SK-N-SH treated with all-trans-retinoic acid at 6 μM for 48 hours (cell line): ENCODE results near the gene LFNG.

ENCODE experiments used
- ATAC-seq: fragments of 200-7000 bp; cut with Tn5 transposase; 3 replicates; pipeline ENCODE4 v1.9.1; 2020; ENCODE audit warnings: mild to moderate bottlenecking, moderate library complexity
- ARNTL ChIP-seq: fragments of 450-650 bp; formaldehyde crosslinking; IDR thresholded peaks from 2 replicates; pipeline ENCODE4 v1.5.0; 2020; ENCODE audit warnings: low read depth, mild to moderate bottlenecking, moderate library complexity, borderline replicate concordance
- BACH2 ChIP-seq: fragments of 250-450 bp; sonication (Bioruptor Pico); IDR thresholded peaks from 2 replicates; pipeline ENCODE4 v1.9.0; 2021; ENCODE audit warnings: mild to moderate bottlenecking, borderline replicate concordance
- CREB5 ChIP-seq: fragments of 250-450 bp; sonication (Bioruptor Pico); IDR thresholded peaks from 2 replicates; pipeline ENCODE4 v1.5.1; 2020; ENCODE audit warnings: low read depth, mild to moderate bottlenecking, moderate library complexity
- CSRNP3 ChIP-seq: fragments of 250-450 bp; sonication (Bioruptor Pico); IDR thresholded peaks from 2 replicates; pipeline ENCODE4 v1.5.1; 2021; ENCODE audit warnings: mild to moderate bottlenecking, moderate library complexity
- ESRRG ChIP-seq: fragments of 250-450 bp; sonication (Bioruptor Pico); IDR thresholded peaks from 2 replicates; pipeline ENCODE4 v1.6.1; 2021; ENCODE audit warnings: mild to moderate bottlenecking
- ISL1 ChIP-seq: fragments of 250-450 bp; sonication (Bioruptor Pico); IDR thresholded peaks from 2 replicates; pipeline ENCODE4 v2.1.2; 2022; ENCODE audit warnings: mild to moderate bottlenecking, moderate library complexity
- OSR1 ChIP-seq: fragments of 250-450 bp; sonication (Bioruptor Pico); IDR thresholded peaks from 2 replicates; pipeline ENCODE4 v1.8.0; 2022; ENCODE audit warnings: moderate library complexity, mild to moderate bottlenecking, inconsistent platforms
- PATZ1 ChIP-seq: fragments of 250-450 bp; sonication (Bioruptor Pico); IDR thresholded peaks from 2 replicates; pipeline ENCODE4 v1.8.0; 2020; ENCODE audit warnings: mild to moderate bottlenecking, moderate library complexity, borderline replicate concordance
- POU6F1 ChIP-seq: fragments of 250-450 bp; sonication (Bioruptor Pico); IDR thresholded peaks from 2 replicates; pipeline ENCODE4 v1.8.0; 2021; ENCODE audit warnings: low read depth, mild to moderate bottlenecking, moderate library complexity, borderline replicate concordance
- PPARA ChIP-seq: fragments of 250-450 bp; sonication (Bioruptor Pico); IDR thresholded peaks from 2 replicates; pipeline ENCODE4 v1.5.0; 2020; ENCODE audit warnings: mild to moderate bottlenecking, borderline replicate concordance
- RARB ChIP-seq: fragments of 250-450 bp; sonication (Bioruptor Pico); IDR thresholded peaks from 2 replicates; pipeline ENCODE4 v1.8.0; 2021; ENCODE audit warnings: mild to moderate bottlenecking, moderate library complexity
- SNAI2 ChIP-seq: fragments of 250-450 bp; sonication (Bioruptor Pico); IDR thresholded peaks from 2 replicates; pipeline ENCODE4 v1.5.0; 2020; ENCODE audit warnings: mild to moderate bottlenecking, moderate library complexity
- TCF4 ChIP-seq: fragments of 250-450 bp; sonication (Bioruptor Pico); IDR thresholded peaks from 2 replicates; pipeline ENCODE4 v1.8.0; 2021; ENCODE audit warnings: mild to moderate bottlenecking, moderate library complexity, borderline replicate concordance
- TOX ChIP-seq: fragments of 250-450 bp; sonication (Bioruptor Pico); IDR thresholded peaks from 2 replicates; pipeline ENCODE4 v1.8.0; 2021; ENCODE audit warnings: mild to moderate bottlenecking, moderate library complexity, borderline replicate concordance
- TSHZ2 ChIP-seq: fragments of 250-450 bp; sonication (Bioruptor Pico); IDR thresholded peaks from 2 replicates; pipeline ENCODE4 v1.5.0; 2020; ENCODE audit warnings: mild to moderate bottlenecking, moderate library complexity
- ZC3H10 ChIP-seq: fragments of 250-450 bp; sonication (Bioruptor Pico); IDR thresholded peaks from 2 replicates; pipeline ENCODE4 v1.5.1; 2021; ENCODE audit warnings: mild to moderate bottlenecking, moderate library complexity
- ZFP3 ChIP-seq: fragments of 250-450 bp; sonication (Bioruptor Pico); IDR thresholded peaks from 2 replicates; pipeline ENCODE4 v1.5.0; 2020; ENCODE audit warnings: mild to moderate bottlenecking, moderate library complexity
- ZNF565 ChIP-seq: fragments of 450-650 bp; formaldehyde crosslinking; conservative IDR thresholded peaks from 2 replicates; pipeline ENCODE4 v1.5.0; 2020; ENCODE audit warnings: low read depth, mild to moderate bottlenecking, moderate library complexity
- ZNF70 ChIP-seq: fragments of 450-650 bp; formaldehyde crosslinking; IDR thresholded peaks from 2 replicates; pipeline ENCODE4 v1.5.0; 2020; ENCODE audit warnings: mild to moderate bottlenecking, moderate library complexity
- ZNF8 ChIP-seq: fragments of 450-650 bp; formaldehyde crosslinking; IDR thresholded peaks from 2 replicates; pipeline ENCODE4 v1.5.0; 2020; ENCODE audit warnings: mild to moderate bottlenecking, moderate library complexity

Gene LFNG

GRCh38 chr7:2474224-2474623 lies 45.4 kb upstream of the LFNG start:
- TF ChIP-seq OSR1 (CRISPR knock-in tag) (no peak), ZNF565 (CRISPR knock-in tag) (no peak), CSRNP3 (CRISPR knock-in tag) (no peak), ZFP3 (no peak), ISL1 (CRISPR knock-in tag) (no peak), TOX (no peak), CREB5 (no peak)
- ATAC-seq: no peak

GRCh38 chr7:2474813-2475677 lies 44.5 kb upstream of the LFNG start:
- no peak for ATAC-seq
- TF ChIP-seq BACH2 (CRISPR knock-in tag): no peak
- no peak for TF ChIP-seq ZNF70 (CRISPR knock-in tag)
- TF ChIP-seq ISL1 (CRISPR knock-in tag): no peak

- no peak for TF ChIP-seq ZNF70 (CRISPR knock-in tag)
Observed at GRCh38 chr7:2475678-2476015, 43.9 kb upstream of the LFNG start.

GRCh38 chr7:2476298-2476697 lies 43.3 kb upstream of the LFNG start, which contains the start of gene GRIFIN:
Gene GRIFIN, minus strand, starts transcription at chr7:2476398. Its CDS starts 15 bp downstream, at chr7:2476383.
- TF ChIP-seq TCF4 (CRISPR knock-in tag): no peak
- TF ChIP-seq ZNF70 (CRISPR knock-in tag): no peak
- no peak for TF ChIP-seq RARB (CRISPR knock-in tag)
- TF ChIP-seq OSR1 (CRISPR knock-in tag): no peak
- TF ChIP-seq ZFP3: no peak
- no peak for TF ChIP-seq SNAI2
- TF ChIP-seq POU6F1 (CRISPR knock-in tag): no peak
- no peak for TF ChIP-seq PPARA (CRISPR knock-in tag)
- no peak for TF ChIP-seq TSHZ2 (CRISPR knock-in tag)
- no peak for TF ChIP-seq ZNF8 (CRISPR knock-in tag)
- TF ChIP-seq BACH2 (CRISPR knock-in tag): no peak
- TF ChIP-seq ZNF565 (CRISPR knock-in tag): no peak
- TF ChIP-seq ZC3H10 (CRISPR knock-in tag): no peak
- no peak for TF ChIP-seq ISL1 (CRISPR knock-in tag)
- TF ChIP-seq ESRRG (CRISPR knock-in tag): no peak
- TF ChIP-seq CREB5: no peak
- TF ChIP-seq TOX: no peak
- no peak for TF ChIP-seq PATZ1
- no peak for TF ChIP-seq ARNTL (CRISPR knock-in tag)
- TF ChIP-seq CSRNP3 (CRISPR knock-in tag): no peak
- ATAC-seq: no peak

More at GRCh38 chr7:2475678-2476015, 43.9 kb upstream of the LFNG start:
- ATAC-seq: no peak
